Esophagus squamous epithelium (tissue), 5 donors: ENCODE results near the gene MPPE1. TPM values are rescaled to one million over a fixed set of nuclear protein-coding genes. Genes with fewer than 3 reads are reported as not detected.

Source experiments
- DNase-seq: peaks from one replicate; lab custom pipeline; 2025; lab: John Stamatoyannopoulos, UW
- H3K27ac ChIP-seq, 4 donors: fragments of 200-600 bp; sonication (generic); one replicate each; pipeline ENCODE4 v1.5.1; 2016 to 2019; ENCODE audit warnings: mild to moderate bottlenecking in 1 of 4
- H3K27me3 ChIP-seq, 4 donors: fragments of 200-600 bp; sonication (generic); 1 replicate in 3 of 4; 2 replicates in 1 of 4; pipeline versions ENCODE4 v1.5.1 to v1.6.0; 2017 to 2021; ENCODE audit warnings: antibody characterized with exemption in 1 of 4
- H3K36me3 ChIP-seq, 3 donors: fragments of 200-600 bp; sonication (generic); one replicate each; pipeline ENCODE4 v1.5.1; 2016 to 2019
- H3K4me1 ChIP-seq, 3 donors: fragments of 200-600 bp; sonication (generic); one replicate each; pipeline ENCODE4 v1.5.1; 2017 to 2019
- H3K4me3 ChIP-seq, 4 donors: fragments of 200-600 bp; sonication (generic); 1 replicate in 3 of 4; 2 replicates in 1 of 4; pipeline ENCODE4 v1.5.1; 2016 to 2019; ENCODE audit warnings: mild to moderate bottlenecking in 2 of 4, moderate library complexity in 1 of 4
- H3K9me3 ChIP-seq, 3 donors: fragments of 200-600 bp; sonication (generic); one replicate each; pipeline ENCODE4 v1.5.1; 2016 to 2019
- CTCF ChIP-seq, 6 experiments: fragments of 450-650 bp in 4 of 6; fragments of 200-600 bp in 2 of 6; sonication (generic) in 2 of 6; IDR thresholded peaks; one replicate each; pipeline ENCODE4 v1.5.1; 2016 to 2019; ENCODE audit warnings: antibody characterized with exemption in 6 of 6, mild to moderate bottlenecking in 4 of 6, moderate library complexity in 4 of 6
- POLR2A ChIP-seq, 4 donors: fragments of 450-650 bp; IDR thresholded peaks; one replicate each; pipeline ENCODE4 v1.6.1; 2017; ENCODE audit warnings: antibody characterized with exemption in 4 of 4, mild to moderate bottlenecking in 4 of 4, moderate library complexity in 3 of 4
- WGBS, 2 donors: methylation state at CpG; one replicate each; pipeline ENCODE4 v1.1.5; 2018; 5-methylcytosine and 5-hydroxymethylcytosine counted together
- intact Hi-C: fragments of 100-400 bp; cut with DNase I; formaldehyde crosslinking; loops from one replicate; pipeline ENCODE4 v1.15.0; 2022
- total RNA-seq, 4 donors: library from RNA; depleted of rRNA; stranded (reverse); fragments of >200 nt; gene quantifications; one replicate each; pipeline ENCODE4 v1.1.0, GENCODE V29; 2016
- donor health status: DM: yes; HTN: yes; CAD: no.

MPPE1 gene
- total RNA-seq, 4 donors from 2014 or later, result 13.9 to 22.4 (median 15.6) TPM

GRCh38 chr18:11888726-11889125 lies 19.4 kb downstream of the MPPE1 start:
- Histone ChIP-seq H3K27ac (no peak overlapping the region), H3K36me3 (peaks cover 7 to 99% (median 20%) of the 10 kb centered on the region in 3 donors), H3K4me3 (no peak overlapping the region), H3K4me1 (no peaks in the 10 kb centered on the region), H3K9me3 (no peaks in the 10 kb centered on the region), H3K27me3 (no peaks in the 10 kb centered on the region)
- no peak for DNase-seq
- no peak for TF ChIP-seq POLR2A (IDR thresholded peaks at IDR 0.05)
- no peak for TF ChIP-seq CTCF (IDR thresholded peaks at IDR 0.05)
- WGBS, 2 donors, result 85 to 90% methylated on average over 2 of the region's 2 CpGs
- intact Hi-C loops, result no loop called here

GRCh38 chr18:11887328-11888128 lies 20.6 kb downstream of the MPPE1 start:
- no peak overlapping the region for H3K4me3 ChIP-seq
- intact Hi-C loops, result no loop called here
- H3K27ac ChIP-seq, result no peak overlapping the region
- H3K9me3 ChIP-seq, result no peaks in the 10 kb centered on the region
- TF ChIP-seq CTCF (IDR thresholded peaks at IDR 0.05) (no peak), POLR2A (IDR thresholded peaks at IDR 0.05) (no peak)
- H3K36me3 ChIP-seq, result peaks cover 7 to 92% (median 20%) of the 10 kb centered on the region in 3 donors
- no peaks in the 10 kb centered on the region for H3K4me1 ChIP-seq
- H3K27me3 ChIP-seq, result no peaks in the 10 kb centered on the region
- no peak for DNase-seq
- WGBS, 2 donors, result 82 to 83% methylated on average over 7 to 8 of the region's 8 CpGs

- Histone ChIP-seq H3K36me3 (peaks cover 7 to 92% (median 20%) of the 10 kb centered on the region in 3 donors), H3K4me1 (no peaks in the 10 kb centered on the region), H3K4me3 (no peak overlapping the region), H3K9me3 (no peaks in the 10 kb centered on the region), H3K27ac (no peak overlapping the region), H3K27me3 (no peaks in the 10 kb centered on the region)
- intact Hi-C loops, result no loop called here
- WGBS, 2 donors, result 88 to 90% methylated on average over 8 to 18 of the region's 19 CpGs
- DNase-seq, result no peak
- no peak for TF ChIP-seq POLR2A (IDR thresholded peaks at IDR 0.05)
- TF ChIP-seq CTCF (IDR thresholded peaks at IDR 0.05), result no peak
Measured at GRCh38 chr18:11886577-11887110, 21.5 kb downstream of the MPPE1 start.

- no peak for DNase-seq
- Histone ChIP-seq H3K27ac (no peak overlapping the region), H3K27me3 (no peaks in the 10 kb centered on the region), H3K4me3 (no peak overlapping the region), H3K4me1 (no peaks in the 10 kb centered on the region), H3K9me3 (no peaks in the 10 kb centered on the region), H3K36me3 (peaks cover 7 to 92% (median 20%) of the 10 kb centered on the region in 3 donors)
- TF ChIP-seq POLR2A (IDR thresholded peaks at IDR 0.05), result no peak
- no peak for TF ChIP-seq CTCF (IDR thresholded peaks at IDR 0.05)
- 70 to 86% methylated on average over 22 of the region's 22 CpGs for WGBS, 2 donors
- intact Hi-C loops, result no loop called here
Measured at GRCh38 chr18:11885278-11885947, 22.7 kb downstream of the MPPE1 start.
